HepG2 (cell line): ENCODE data around the gene COQ4. TPM values are rescaled to one million over a fixed set of nuclear protein-coding genes. Genes with fewer than 3 reads are reported as not detected.

ENCODE experiments used
- CAMTA2 ChIP-seq: sonication (generic); formaldehyde crosslinking; IDR thresholded peaks from 2 replicates; pipeline ENCODE4 v1.4.0; 2020; ENCODE audit warnings: mild to moderate bottlenecking, missing genetic modification reagents, borderline replicate concordance
- HDAC2 ChIP-seq: sonication (generic); formaldehyde crosslinking; IDR thresholded peaks from 2 replicates; pipeline ENCODE4 v1.4.0; 2020; ENCODE audit warnings: missing genetic modification reagents
- ISX ChIP-seq: sonication (generic); formaldehyde crosslinking; conservative IDR thresholded peaks from 2 replicates; pipeline ENCODE4 v1.5.0; 2020; ENCODE audit warnings: missing genetic modification reagents
- ZBTB8A ChIP-seq: sonication (generic); formaldehyde crosslinking; IDR thresholded peaks from 2 replicates; pipeline ENCODE4 v1.4.0; 2020; ENCODE audit warnings: mild to moderate bottlenecking, low read depth, missing genetic modification reagents, borderline replicate concordance
- ZNF207 ChIP-seq: fragments of 450-650 bp; IDR thresholded peaks from 2 replicates; pipeline ENCODE4 v1.6.1; 2016; ENCODE audit warnings: antibody characterized with exemption, borderline replicate concordance
- ZNF234 ChIP-seq: sonication (generic); formaldehyde crosslinking; conservative IDR thresholded peaks from 2 replicates; pipeline ENCODE4 v1.5.1; 2020; ENCODE audit warnings: mild to moderate bottlenecking, missing genetic modification reagents
- ZNF24 ChIP-seq: fragments of 450-650 bp; IDR thresholded peaks from 2 replicates; pipeline ENCODE4 v1.6.1; 2017; ENCODE audit warnings: antibody characterized with exemption, mild to moderate bottlenecking
- ZNF430 ChIP-seq: sonication (generic); formaldehyde crosslinking; IDR thresholded peaks from 2 replicates; pipeline ENCODE4 v1.9.0; 2021; ENCODE audit warnings: mild to moderate bottlenecking, missing genetic modification reagents
- ZNF556 ChIP-seq: sonication (generic); formaldehyde crosslinking; IDR thresholded peaks from 2 replicates; pipeline ENCODE4 v1.4.0; 2020; ENCODE audit warnings: mild to moderate bottlenecking, missing genetic modification reagents, borderline replicate concordance
- ZNF567 ChIP-seq: sonication (generic); formaldehyde crosslinking; IDR thresholded peaks from 2 replicates; pipeline ENCODE4 v1.8.1; 2023; ENCODE audit warnings: mild to moderate bottlenecking, missing genetic modification reagents, borderline replicate concordance
- ZNF644 ChIP-seq: IDR thresholded peaks from 2 replicates; pipeline ENCODE4 v1.6.1; 2016; ENCODE audit warnings: low read depth
- ZNF766 ChIP-seq: sonication (generic); formaldehyde crosslinking; IDR thresholded peaks from 2 replicates; pipeline ENCODE4 v1.5.0; 2020; ENCODE audit warnings: missing genetic modification reagents, borderline replicate concordance
- ZSCAN9 ChIP-seq: IDR thresholded peaks from 2 replicates; pipeline ENCODE4 v1.6.1; 2016; ENCODE audit warnings: borderline replicate concordance
- polyA plus RNA-seq, 8 experiments: library from polyadenylated mRNA; depleted of rRNA in 3 of 8; stranded (reverse) in 7 of 8; unstranded in 1 of 8; fragments of >200 nt; fragmentation: Illumina TruSeq in 4 of 8; extraction: Trizol in 4 of 8; gene quantifications; 2 replicates each; pipeline versions ENCODE4 v1.2.1 to v1.2.3, GENCODE V29; 2011 to 2016; ENCODE audit warnings: low read depth in 4 of 8, missing spikeins in 1 of 8, mixed read lengths in 1 of 8; ENCODE audit not compliant: insufficient read depth in 1 of 8
- total RNA-seq, 5 experiments: library from RNA; depleted of rRNA; stranded (reverse); fragments of >200 nt; fragmentation: Illumina TruSeq; extraction: Trizol; gene quantifications; 2 replicates each; pipeline ENCODE4 v1.2.3, GENCODE V29; 2016; ENCODE audit warnings: low read depth in 1 of 5
- TF ChIP-seq, protein P1 (sequence below): fragments of 450-650 bp; IDR thresholded peaks from 2 replicates; pipeline ENCODE4 v1.6.1; 2017
- TF ChIP-seq, protein P2 (sequence below): sonication (generic); formaldehyde crosslinking; IDR thresholded peaks from 2 replicates; pipeline ENCODE4 v1.4.0; 2020; ENCODE audit warnings: missing genetic modification reagents
- TF ChIP-seq, protein P3 (sequence below): sonication (generic); formaldehyde crosslinking; IDR thresholded peaks from 2 replicates; pipeline ENCODE4 v1.5.0; 2020; ENCODE audit warnings: mild to moderate bottlenecking, missing genetic modification reagents
- TF ChIP-seq, protein P4 (sequence below): sonication (generic); formaldehyde crosslinking; IDR thresholded peaks from 2 replicates; pipeline ENCODE4 v1.5.0; 2020; ENCODE audit warnings: mild to moderate bottlenecking, missing genetic modification reagents
- TF ChIP-seq, protein P5 (sequence below): sonication (generic); formaldehyde crosslinking; IDR thresholded peaks from 2 replicates; pipeline ENCODE4 v1.9.0; 2022; ENCODE audit warnings: missing genetic modification reagents, mild to moderate bottlenecking, borderline replicate concordance
- TF ChIP-seq, protein P6 (sequence below): sonication (generic); formaldehyde crosslinking; IDR thresholded peaks from 2 replicates; pipeline ENCODE4 v1.5.0; 2020; ENCODE audit warnings: mild to moderate bottlenecking, missing genetic modification reagents

Gene COQ4
- total and polyA plus RNA-seq, 2 of the 13 experiments (the other 11 are each of a cell fraction or from before 2014, with no cell fraction given) = 26.1 to 36.0 TPM

DNA sequence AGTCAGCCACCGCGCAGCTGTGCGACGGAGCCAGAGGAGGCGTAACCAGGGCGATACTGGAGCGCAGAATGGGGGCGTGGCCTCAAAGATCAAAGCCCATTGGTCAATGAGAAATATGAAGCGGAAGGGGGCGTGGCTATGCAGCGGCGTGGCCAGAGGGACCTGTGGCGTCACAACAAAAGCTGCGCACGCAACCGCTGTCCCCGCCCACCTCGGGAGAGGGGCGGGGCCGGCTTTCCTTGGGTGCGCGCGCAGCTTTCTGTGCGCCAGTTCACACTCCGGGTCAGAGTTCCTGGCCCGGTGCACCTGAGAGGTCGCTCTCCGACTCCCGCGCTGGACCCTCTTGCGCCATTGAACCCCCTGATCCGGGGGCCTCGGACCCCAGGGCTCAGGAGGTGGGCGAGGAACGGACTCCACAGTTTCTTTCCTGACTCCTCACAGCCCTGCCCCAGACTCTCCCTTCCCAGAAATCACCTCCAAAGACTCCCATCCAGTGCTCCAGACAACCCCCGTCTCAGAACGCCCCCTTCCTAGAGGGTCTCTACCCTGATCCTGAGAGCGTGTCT lies 46.5 kb upstream of the COQ4 start, which contains the start of gene SWI5 (continued):
- TF ChIP-seq, protein P1, sequence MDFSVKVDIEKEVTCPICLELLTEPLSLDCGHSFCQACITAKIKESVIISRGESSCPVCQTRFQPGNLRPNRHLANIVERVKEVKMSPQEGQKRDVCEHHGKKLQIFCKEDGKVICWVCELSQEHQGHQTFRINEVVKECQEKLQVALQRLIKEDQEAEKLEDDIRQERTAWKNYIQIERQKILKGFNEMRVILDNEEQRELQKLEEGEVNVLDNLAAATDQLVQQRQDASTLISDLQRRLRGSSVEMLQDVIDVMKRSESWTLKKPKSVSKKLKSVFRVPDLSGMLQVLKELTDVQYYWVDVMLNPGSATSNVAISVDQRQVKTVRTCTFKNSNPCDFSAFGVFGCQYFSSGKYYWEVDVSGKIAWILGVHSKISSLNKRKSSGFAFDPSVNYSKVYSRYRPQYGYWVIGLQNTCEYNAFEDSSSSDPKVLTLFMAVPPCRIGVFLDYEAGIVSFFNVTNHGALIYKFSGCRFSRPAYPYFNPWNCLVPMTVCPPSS = no peak
- TF ChIP-seq, protein P2, sequence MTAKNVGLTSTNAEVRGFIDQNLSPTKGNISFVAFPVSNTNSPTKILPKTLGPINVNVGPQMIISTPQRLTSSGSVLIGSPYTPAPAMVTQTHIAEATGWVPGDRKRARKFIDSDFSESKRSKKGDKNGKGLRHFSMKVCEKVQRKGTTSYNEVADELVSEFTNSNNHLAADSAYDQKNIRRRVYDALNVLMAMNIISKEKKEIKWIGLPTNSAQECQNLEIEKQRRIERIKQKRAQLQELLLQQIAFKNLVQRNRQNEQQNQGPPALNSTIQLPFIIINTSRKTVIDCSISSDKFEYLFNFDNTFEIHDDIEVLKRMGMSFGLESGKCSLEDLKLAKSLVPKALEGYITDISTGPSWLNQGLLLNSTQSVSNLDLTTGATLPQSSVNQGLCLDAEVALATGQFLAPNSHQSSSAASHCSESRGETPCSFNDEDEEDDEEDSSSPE (CRISPR knock-in tag) = 0 out of 2 replicates have a peak, but pooled peaks have one; percentile 52
- TF ChIP-seq ZNF430 (no peak; the same call in 1 of the 2 replicates), CAMTA2 (CRISPR knock-in tag) (no peak; the same call in 1 of the 2 replicates), ZNF556 (no peak), ISX (no peak), ZSCAN9 (no peak), ZNF567 (no peak), ZNF644 (CRISPR knock-in tag) (no peak), ZNF234 (no peak), ZNF24 (no peak), ZNF766 (CRISPR knock-in tag) (no peak; the same call in 1 of the 2 replicates), HDAC2 (peak; percentile 49), ZBTB8A (no peak), ZNF207 (no peak)
- TF ChIP-seq, protein P3, sequence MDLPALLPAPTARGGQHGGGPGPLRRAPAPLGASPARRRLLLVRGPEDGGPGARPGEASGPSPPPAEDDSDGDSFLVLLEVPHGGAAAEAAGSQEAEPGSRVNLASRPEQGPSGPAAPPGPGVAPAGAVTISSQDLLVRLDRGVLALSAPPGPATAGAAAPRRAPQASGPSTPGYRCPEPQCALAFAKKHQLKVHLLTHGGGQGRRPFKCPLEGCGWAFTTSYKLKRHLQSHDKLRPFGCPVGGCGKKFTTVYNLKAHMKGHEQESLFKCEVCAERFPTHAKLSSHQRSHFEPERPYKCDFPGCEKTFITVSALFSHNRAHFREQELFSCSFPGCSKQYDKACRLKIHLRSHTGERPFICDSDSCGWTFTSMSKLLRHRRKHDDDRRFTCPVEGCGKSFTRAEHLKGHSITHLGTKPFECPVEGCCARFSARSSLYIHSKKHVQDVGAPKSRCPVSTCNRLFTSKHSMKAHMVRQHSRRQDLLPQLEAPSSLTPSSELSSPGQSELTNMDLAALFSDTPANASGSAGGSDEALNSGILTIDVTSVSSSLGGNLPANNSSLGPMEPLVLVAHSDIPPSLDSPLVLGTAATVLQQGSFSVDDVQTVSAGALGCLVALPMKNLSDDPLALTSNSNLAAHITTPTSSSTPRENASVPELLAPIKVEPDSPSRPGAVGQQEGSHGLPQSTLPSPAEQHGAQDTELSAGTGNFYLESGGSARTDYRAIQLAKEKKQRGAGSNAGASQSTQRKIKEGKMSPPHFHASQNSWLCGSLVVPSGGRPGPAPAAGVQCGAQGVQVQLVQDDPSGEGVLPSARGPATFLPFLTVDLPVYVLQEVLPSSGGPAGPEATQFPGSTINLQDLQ (CRISPR knock-in tag) = no peak
- TF ChIP-seq, protein P4, sequence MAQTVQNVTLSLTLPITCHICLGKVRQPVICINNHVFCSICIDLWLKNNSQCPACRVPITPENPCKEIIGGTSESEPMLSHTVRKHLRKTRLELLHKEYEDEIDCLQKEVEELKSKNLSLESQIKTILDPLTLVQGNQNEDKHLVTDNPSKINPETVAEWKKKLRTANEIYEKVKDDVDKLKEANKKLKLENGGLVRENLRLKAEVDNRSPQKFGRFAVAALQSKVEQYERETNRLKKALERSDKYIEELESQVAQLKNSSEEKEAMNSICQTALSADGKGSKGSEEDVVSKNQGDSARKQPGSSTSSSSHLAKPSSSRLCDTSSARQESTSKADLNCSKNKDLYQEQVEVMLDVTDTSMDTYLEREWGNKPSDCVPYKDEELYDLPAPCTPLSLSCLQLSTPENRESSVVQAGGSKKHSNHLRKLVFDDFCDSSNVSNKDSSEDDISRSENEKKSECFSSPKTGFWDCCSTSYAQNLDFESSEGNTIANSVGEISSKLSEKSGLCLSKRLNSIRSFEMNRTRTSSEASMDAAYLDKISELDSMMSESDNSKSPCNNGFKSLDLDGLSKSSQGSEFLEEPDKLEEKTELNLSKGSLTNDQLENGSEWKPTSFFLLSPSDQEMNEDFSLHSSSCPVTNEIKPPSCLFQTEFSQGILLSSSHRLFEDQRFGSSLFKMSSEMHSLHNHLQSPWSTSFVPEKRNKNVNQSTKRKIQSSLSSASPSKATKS (CRISPR knock-in tag) = no peak
- TF ChIP-seq, protein P5, sequence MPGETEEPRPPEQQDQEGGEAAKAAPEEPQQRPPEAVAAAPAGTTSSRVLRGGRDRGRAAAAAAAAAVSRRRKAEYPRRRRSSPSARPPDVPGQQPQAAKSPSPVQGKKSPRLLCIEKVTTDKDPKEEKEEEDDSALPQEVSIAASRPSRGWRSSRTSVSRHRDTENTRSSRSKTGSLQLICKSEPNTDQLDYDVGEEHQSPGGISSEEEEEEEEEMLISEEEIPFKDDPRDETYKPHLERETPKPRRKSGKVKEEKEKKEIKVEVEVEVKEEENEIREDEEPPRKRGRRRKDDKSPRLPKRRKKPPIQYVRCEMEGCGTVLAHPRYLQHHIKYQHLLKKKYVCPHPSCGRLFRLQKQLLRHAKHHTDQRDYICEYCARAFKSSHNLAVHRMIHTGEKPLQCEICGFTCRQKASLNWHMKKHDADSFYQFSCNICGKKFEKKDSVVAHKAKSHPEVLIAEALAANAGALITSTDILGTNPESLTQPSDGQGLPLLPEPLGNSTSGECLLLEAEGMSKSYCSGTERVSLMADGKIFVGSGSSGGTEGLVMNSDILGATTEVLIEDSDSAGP (CRISPR knock-in tag) = peak; percentile 58; the same call in 1 of the 2 replicates
- TF ChIP-seq, protein P6, sequence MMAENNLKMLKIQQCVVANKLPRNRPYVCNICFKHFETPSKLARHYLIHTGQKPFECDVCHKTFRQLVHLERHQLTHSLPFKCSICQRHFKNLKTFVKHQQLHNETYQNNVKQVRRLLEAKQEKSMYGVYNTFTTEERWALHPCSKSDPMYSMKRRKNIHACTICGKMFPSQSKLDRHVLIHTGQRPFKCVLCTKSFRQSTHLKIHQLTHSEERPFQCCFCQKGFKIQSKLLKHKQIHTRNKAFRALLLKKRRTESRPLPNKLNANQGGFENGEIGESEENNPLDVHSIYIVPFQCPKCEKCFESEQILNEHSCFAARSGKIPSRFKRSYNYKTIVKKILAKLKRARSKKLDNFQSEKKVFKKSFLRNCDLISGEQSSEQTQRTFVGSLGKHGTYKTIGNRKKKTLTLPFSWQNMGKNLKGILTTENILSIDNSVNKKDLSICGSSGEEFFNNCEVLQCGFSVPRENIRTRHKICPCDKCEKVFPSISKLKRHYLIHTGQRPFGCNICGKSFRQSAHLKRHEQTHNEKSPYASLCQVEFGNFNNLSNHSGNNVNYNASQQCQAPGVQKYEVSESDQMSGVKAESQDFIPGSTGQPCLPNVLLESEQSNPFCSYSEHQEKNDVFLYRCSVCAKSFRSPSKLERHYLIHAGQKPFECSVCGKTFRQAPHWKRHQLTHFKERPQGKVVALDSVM (CRISPR knock-in tag) = no peak
